Measurements from ENCODE around the gene VAMP8.
"Not testable (repeated sequence)": the region's sequence is repeated elsewhere in the genome, so short reads cannot be mapped to it uniquely, and the experiment has no call there.

VAMP8 gene

GRCh38 chr2:85541262-85541661 is 36.1 kb upstream of the VAMP8 start:
- Histone ChIP-seq H3F3A (ENCODE audit: low read depth) (peaks cover 11% of the 10 kb centered on the region; the same call in 1 of the 2 replicates), H3K9me2 (replicated peaks; ENCODE audit: low read depth, low read length) (no peaks in the 10 kb centered on the region), H3K36me3 (ENCODE audit: insufficient read depth, low read length) (peaks cover 63% of the 10 kb centered on the region), H3K4me3 (ENCODE audit: low read length, poor library complexity, severe bottlenecking) (peak overlapping the region; percentile 93), H4K20me1 (ENCODE audit: insufficient read depth, low read length, poor library complexity, severe bottlenecking) (peaks cover 69% of the 10 kb centered on the region), H3K4me2 (ENCODE audit: low read depth, low read length, poor library complexity, severe bottlenecking) (peak overlapping the region; percentile 97), H3K79me2 (ENCODE audit: insufficient read depth, low read length) (peaks cover 80% of the 10 kb centered on the region), H3K27me3 (ENCODE audit: insufficient read depth, low read length, poor library complexity, severe bottlenecking) (peaks cover 4% of the 10 kb centered on the region), H2AFZ (ENCODE audit: low read length) (no peak overlapping the region), H3K4me1 (ENCODE audit: insufficient read depth, low read length, poor library complexity, severe bottlenecking) (peaks cover 43% of the 10 kb centered on the region), H3K9me3 (ENCODE audit: insufficient read depth, low read depth, low read length) (no peaks in the 10 kb centered on the region), H3K9ac (ENCODE audit: low read depth, low read length, poor library complexity, severe bottlenecking) (peak overlapping the region; percentile 100)
- no peak for TF ChIP-seq EZH2phosphoT487 (IDR thresholded peaks at IDR 0.05; ENCODE audit: borderline replicate concordance)
- TF ChIP-seq, protein P1, sequence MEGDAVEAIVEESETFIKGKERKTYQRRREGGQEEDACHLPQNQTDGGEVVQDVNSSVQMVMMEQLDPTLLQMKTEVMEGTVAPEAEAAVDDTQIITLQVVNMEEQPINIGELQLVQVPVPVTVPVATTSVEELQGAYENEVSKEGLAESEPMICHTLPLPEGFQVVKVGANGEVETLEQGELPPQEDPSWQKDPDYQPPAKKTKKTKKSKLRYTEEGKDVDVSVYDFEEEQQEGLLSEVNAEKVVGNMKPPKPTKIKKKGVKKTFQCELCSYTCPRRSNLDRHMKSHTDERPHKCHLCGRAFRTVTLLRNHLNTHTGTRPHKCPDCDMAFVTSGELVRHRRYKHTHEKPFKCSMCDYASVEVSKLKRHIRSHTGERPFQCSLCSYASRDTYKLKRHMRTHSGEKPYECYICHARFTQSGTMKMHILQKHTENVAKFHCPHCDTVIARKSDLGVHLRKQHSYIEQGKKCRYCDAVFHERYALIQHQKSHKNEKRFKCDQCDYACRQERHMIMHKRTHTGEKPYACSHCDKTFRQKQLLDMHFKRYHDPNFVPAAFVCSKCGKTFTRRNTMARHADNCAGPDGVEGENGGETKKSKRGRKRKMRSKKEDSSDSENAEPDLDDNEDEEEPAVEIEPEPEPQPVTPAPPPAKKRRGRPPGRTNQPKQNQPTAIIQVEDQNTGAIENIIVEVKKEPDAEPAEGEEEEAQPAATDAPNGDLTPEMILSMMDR (conservative IDR thresholded peaks at IDR 0.05; ENCODE audit: low read length), result no peak

DNA sequence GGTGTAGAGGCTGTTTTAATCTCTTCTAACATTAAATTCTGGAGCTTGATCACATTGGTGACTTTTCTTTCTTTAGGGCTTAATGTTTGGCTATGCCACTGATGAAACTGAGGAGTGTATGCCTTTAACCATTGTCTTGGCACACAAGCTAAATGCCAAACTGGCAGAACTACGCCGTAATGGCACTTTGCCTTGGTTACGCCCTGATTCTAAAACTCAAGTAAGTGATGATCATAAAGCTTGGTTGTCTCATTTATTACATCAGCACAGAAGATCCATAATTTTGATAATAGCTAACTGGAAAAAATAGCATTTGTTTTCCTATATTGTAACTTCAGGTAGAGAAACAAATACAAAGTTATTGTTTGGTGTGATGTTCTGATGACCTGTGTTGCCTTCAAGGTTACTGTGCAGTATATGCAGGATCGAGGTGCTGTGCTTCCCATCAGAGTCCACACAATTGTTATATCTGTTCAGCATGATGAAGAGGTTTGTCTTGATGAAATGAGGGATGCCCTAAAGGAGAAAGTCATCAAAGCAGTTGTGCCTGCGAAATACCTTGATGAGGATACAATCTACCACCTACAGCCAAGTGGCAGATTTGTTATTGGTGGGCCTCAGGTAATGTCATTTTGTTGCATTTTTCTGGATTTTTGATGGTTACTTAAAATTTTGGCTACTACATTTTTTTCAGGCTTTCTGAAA is 35.5 kb upstream of the VAMP8 start:
- peaks cover 37% of the 10 kb centered on the region for H3K4me1 ChIP-seq (ENCODE audit: insufficient read depth, low read length, poor library complexity, severe bottlenecking)
- H3K9ac ChIP-seq (ENCODE audit: low read depth, low read length, poor library complexity, severe bottlenecking), result peak overlapping the region; percentile 100
- H3F3A ChIP-seq (ENCODE audit: low read depth), result peaks cover 15% of the 10 kb centered on the region
- H4K20me1 ChIP-seq (ENCODE audit: insufficient read depth, low read length, poor library complexity, severe bottlenecking), result peaks cover 74% of the 10 kb centered on the region
- peaks cover 4% of the 10 kb centered on the region for H3K27me3 ChIP-seq (ENCODE audit: insufficient read depth, low read length, poor library complexity, severe bottlenecking)
- H3K9me3 ChIP-seq (ENCODE audit: insufficient read depth, low read depth, low read length), result no peaks in the 10 kb centered on the region
- peak overlapping the region; percentile 97 for H3K4me2 ChIP-seq (ENCODE audit: low read depth, low read length, poor library complexity, severe bottlenecking)
- no peak overlapping the region for H2AFZ ChIP-seq (ENCODE audit: low read length)
- peaks cover 73% of the 10 kb centered on the region for H3K79me2 ChIP-seq (ENCODE audit: insufficient read depth, low read length)
- peaks cover 67% of the 10 kb centered on the region for H3K36me3 ChIP-seq (ENCODE audit: insufficient read depth, low read length)
- peak overlapping the region; percentile 93 for H3K4me3 ChIP-seq (ENCODE audit: low read length, poor library complexity, severe bottlenecking)
- TF ChIP-seq, protein P1 (conservative IDR thresholded peaks at IDR 0.05; ENCODE audit: low read length), result no peak
- TF ChIP-seq EZH2phosphoT487 (IDR thresholded peaks at IDR 0.05; ENCODE audit: borderline replicate concordance), result no peak
- H3K9me2 ChIP-seq (replicated peaks; ENCODE audit: low read depth, low read length), result no peaks in the 10 kb centered on the region

- Histone ChIP-seq H3K4me1 (ENCODE audit: insufficient read depth, low read length, poor library complexity, severe bottlenecking) (peaks cover 32% of the 10 kb centered on the region), H3K79me2 (ENCODE audit: insufficient read depth, low read length) (peaks cover 65% of the 10 kb centered on the region), H3K4me2 (ENCODE audit: low read depth, low read length, poor library complexity, severe bottlenecking) (peak overlapping the region; percentile 97), H2AFZ (ENCODE audit: low read length) (no peak overlapping the region), H3K9me2 (replicated peaks; ENCODE audit: low read depth, low read length) (no peaks in the 10 kb centered on the region), H3K4me3 (ENCODE audit: low read length, poor library complexity, severe bottlenecking) (peak overlapping the region; percentile 93), H3K27me3 (ENCODE audit: insufficient read depth, low read length, poor library complexity, severe bottlenecking) (peaks cover 4% of the 10 kb centered on the region), H3F3A (ENCODE audit: low read depth) (peaks cover 23% of the 10 kb centered on the region), H4K20me1 (ENCODE audit: insufficient read depth, low read length, poor library complexity, severe bottlenecking) (peaks cover 75% of the 10 kb centered on the region), H3K9me3 (ENCODE audit: insufficient read depth, low read depth, low read length) (no peaks in the 10 kb centered on the region), H3K9ac (ENCODE audit: low read depth, low read length, poor library complexity, severe bottlenecking) (peak overlapping the region; percentile 100), H3K36me3 (ENCODE audit: insufficient read depth, low read length) (peaks cover 68% of the 10 kb centered on the region)
- TF ChIP-seq, protein P1 (conservative IDR thresholded peaks at IDR 0.05; ENCODE audit: low read length), result no peak
- TF ChIP-seq EZH2phosphoT487 (IDR thresholded peaks at IDR 0.05; ENCODE audit: borderline replicate concordance), result no peak
These were observed 34.6 kb upstream of the VAMP8 start for GRCh38 chr2:85542777-85543176.

- H3K4me1 ChIP-seq (ENCODE audit: insufficient read depth, low read length, poor library complexity, severe bottlenecking), result peaks cover 32% of the 10 kb centered on the region
- H3K36me3 ChIP-seq (ENCODE audit: insufficient read depth, low read length), result peaks cover 68% of the 10 kb centered on the region
- H3K79me2 ChIP-seq (ENCODE audit: insufficient read depth, low read length), result peaks cover 56% of the 10 kb centered on the region
- H3K4me3 ChIP-seq (ENCODE audit: low read length, poor library complexity, severe bottlenecking), result peak overlapping the region; percentile 15
- peaks cover 35% of the 10 kb centered on the region for H3F3A ChIP-seq (ENCODE audit: low read depth)
- H3K9ac ChIP-seq (ENCODE audit: low read depth, low read length, poor library complexity, severe bottlenecking); H3K27me3 ChIP-seq (ENCODE audit: insufficient read depth, low read length, poor library complexity, severe bottlenecking); H3K9me2 ChIP-seq (replicated peaks; ENCODE audit: low read depth, low read length); H3K9me3 ChIP-seq (ENCODE audit: insufficient read depth, low read depth, low read length); H2AFZ ChIP-seq (ENCODE audit: low read length): not testable (repeated sequence)
- peaks cover 73% of the 10 kb centered on the region for H4K20me1 ChIP-seq (ENCODE audit: insufficient read depth, low read length, poor library complexity, severe bottlenecking)
- peak overlapping the region; percentile 97 for H3K4me2 ChIP-seq (ENCODE audit: low read depth, low read length, poor library complexity, severe bottlenecking)
These were observed 33.1 kb upstream of the VAMP8 start for GRCh38 chr2:85544254-85544691.

GRCh38 chr2:85544915-85545779 is 32.2 kb upstream of the VAMP8 start:
- H3K79me2 ChIP-seq (ENCODE audit: insufficient read depth, low read length), result peaks cover 48% of the 10 kb centered on the region
- peaks cover 35% of the 10 kb centered on the region for H3F3A ChIP-seq (ENCODE audit: low read depth)
- peak overlapping the region; percentile 97 for H3K4me2 ChIP-seq (ENCODE audit: low read depth, low read length, poor library complexity, severe bottlenecking)
- not testable (repeated sequence) for H3K9me3 ChIP-seq (ENCODE audit: insufficient read depth, low read depth, low read length); H3K27me3 ChIP-seq (ENCODE audit: insufficient read depth, low read length, poor library complexity, severe bottlenecking); H3K4me3 ChIP-seq (ENCODE audit: low read length, poor library complexity, severe bottlenecking); H3K9ac ChIP-seq (ENCODE audit: low read depth, low read length, poor library complexity, severe bottlenecking); H3K9me2 ChIP-seq (replicated peaks; ENCODE audit: low read depth, low read length); H2AFZ ChIP-seq (ENCODE audit: low read length)
- H3K4me1 ChIP-seq (ENCODE audit: insufficient read depth, low read length, poor library complexity, severe bottlenecking), result peaks cover 32% of the 10 kb centered on the region
- H3K36me3 ChIP-seq (ENCODE audit: insufficient read depth, low read length), result peaks cover 70% of the 10 kb centered on the region
- H4K20me1 ChIP-seq (ENCODE audit: insufficient read depth, low read length, poor library complexity, severe bottlenecking), result peaks cover 64% of the 10 kb centered on the region
